HUDEP-2 (cell line): ENCODE measurements around the gene B3GNT7.
"Not testable (repeated sequence)": the region's sequence is repeated elsewhere in the genome, so short reads cannot be mapped to it uniquely, and the experiment has no call there.

ENCODE experiments used
- DNase-seq, 76 experiments: peaks; one replicate each; lab custom pipeline; 2025; ENCODE audit not compliant: unreplicated experiment in 76 of 76; lab: John Stamatoyannopoulos, UW

Gene B3GNT7

DNA sequence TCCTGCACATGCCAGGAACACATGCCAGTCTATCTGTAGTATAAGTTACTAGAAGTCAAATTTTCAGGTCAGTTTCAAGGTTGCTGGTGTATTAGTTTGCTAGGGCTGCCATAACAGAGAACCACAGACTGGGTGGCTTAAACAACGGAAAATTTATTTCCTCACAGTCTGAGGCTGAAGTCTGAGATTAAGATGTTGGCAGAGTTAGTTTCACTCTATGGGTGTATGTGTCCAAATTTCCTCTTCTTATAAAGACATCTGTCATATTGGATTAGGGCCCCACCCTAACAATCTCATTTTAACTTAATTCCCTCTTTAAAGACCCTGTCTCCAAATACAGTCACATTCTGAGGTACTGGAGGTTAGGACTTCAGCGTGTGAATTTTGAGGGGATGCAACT, 26.5 kb downstream of the B3GNT7 start:
- no peak for DNase-seq

DNA sequence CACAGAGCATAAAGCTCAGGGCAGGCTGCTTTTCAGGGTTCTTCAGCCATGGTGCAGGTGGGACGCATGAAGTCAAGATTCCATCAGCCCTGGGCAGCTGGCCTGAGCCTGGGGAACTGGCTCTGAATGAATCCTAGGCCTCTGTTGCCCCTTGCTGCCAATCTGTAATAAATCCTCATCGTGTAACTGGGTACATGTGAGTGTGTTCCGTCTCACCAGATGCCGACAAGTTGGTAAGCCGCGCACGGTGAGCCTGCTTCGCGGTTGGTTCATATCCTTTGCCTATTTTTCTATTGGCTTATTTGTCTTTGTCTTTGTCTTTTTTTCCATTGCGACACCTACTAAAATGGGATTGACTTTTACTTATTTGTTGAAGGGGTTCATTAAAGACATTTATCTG, 27.7 kb downstream of the B3GNT7 start:
- DNase-seq, result no peak

DNA sequence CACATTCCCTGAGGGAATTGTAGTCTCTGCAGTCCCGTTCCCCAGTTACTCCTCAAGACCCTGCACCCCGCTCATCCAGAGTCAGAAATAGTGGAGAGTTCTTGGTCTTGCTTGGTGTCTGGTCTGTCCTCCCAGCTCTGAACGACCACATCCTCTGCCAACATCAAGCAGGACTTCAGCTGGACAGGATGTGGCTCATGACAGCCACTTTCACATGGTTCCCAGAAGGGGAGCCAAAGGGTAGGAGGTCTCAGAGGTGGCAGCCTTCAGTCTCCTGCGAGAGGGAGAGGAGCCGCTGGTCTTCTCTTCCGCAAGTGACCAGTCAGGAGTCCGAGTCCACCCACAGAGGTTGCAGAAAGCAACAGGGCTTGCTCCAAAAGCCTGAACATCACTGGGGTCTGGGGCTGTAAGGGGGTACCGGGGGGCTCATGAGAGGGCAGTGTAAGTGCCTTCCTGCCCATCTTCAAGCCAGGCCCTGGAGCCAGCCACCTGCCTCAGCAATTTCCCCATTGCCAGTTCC, 29.8 kb downstream of the B3GNT7 start:
- no peak for DNase-seq

DNA sequence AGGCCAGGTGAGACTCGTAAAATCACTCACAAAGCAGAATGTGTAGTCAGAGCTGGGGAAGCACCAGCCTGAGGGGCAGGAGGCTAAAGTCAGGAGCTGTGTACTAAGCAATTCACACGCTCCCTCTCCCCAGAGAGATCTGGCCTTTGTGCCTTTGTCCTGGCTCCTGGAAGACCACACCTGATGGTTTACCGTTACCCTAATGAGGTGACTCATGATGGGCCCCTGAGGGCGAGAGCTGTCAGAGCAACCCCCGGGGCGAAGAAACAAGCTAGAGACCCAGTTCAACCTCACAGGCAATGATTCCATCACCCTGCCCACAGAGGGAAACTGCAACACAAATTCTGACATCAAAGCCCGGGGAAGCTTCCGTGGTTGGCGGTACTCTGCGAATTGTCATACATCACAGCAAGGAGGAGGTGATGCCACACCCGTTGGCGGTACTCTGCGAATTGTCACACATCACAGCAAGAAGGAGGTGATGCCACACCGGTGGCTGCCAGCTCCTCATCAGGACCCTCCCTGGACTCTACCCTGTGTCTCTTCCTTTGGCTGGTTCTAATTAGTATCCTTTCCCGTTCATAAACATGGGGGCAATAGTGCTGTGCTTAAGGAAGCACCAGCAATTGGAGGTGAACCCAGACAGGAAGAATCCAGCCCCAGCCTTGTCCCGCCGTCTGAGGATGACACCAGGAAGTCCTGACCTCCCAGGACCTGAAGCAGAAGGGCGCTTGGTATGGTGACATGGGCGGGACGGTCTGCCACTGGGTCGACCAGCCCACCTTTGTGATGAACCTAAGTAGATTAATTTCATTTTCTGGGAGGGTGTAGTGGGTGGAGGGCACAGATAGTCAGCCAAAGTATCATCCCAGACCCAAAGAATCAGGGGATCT, 30.5 kb downstream of the B3GNT7 start:
- no peak for DNase-seq

DNA sequence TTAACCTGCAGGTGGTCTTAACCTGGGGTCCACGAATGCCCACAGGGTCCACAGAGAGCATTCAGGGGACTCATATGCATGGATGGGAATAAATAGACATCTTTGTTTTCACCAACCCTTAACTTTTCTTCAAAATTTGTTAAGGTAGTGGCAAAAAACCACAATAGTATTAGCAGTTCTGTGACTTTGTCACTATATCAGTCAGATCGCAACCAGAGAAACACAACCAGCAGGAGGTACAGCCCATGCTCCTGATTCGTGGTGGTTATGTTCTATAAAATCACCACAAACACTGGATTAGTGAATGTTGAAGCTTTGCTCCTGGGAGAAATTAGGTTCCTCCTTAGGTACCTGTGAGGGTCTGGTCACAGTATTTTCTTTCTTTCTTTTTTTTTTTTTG, 31.6 kb downstream of the B3GNT7 start:
- no peak for DNase-seq

DNA sequence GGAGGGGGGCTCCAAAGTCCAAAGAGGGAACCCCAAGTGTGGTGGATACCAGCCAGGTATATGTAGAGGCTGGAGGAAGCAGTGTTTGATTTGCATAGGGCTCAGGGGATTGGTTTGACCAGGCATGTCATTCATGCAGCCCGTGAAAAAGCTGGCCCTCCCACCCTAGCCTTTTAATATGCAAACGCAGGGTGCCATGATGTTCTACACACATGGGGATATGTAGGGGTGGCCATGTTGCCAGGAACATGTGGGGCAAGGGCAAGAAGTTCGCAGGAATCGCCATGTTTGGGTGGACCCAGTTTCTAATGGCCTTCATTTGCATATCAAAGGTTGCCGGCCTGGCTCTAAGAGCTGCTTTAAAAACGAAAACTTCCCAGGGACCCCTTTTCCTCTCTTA, 33.6 kb downstream of the B3GNT7 start:
- no peak for DNase-seq

DNA sequence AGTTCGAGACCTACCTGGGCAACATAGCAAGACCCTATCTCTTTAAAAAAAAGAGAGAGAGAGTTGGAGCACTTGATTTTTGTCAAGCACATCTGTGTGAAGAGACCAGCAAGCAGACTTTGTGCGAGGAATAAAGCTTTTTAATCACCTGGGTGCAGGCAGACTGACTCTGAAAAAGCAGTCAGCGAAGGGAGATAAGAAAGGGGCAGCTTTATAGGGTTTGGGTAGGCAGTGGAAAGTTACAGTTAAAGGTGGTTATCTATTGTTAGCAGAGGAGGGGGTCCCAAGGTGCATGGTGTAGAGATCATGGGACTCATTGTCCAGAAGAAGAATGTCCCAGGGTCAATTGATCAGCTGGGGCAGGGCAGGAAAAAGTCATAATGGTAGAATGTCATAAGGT, 34.4 kb downstream of the B3GNT7 start:
- peak in 6 of 76 experiments; percentile 16 to 68 (median 31) for DNase-seq

DNA sequence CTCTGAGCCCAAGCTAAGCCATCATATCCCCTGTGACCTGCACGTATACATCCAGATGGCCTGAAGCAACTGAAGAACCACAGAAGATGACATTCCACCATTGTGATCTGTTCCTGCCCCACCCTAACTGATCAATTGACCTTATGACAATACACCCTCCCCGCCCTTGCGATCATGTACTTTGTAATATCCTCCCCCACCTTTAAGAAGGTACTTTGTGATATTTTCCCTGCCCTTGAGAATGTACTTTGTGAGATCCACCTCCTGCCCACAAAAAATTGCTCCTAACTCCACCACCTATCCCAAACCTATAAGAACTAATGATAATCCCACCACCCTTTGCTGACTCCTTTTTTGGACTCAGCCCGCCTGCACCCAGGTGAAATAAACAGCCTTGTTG, 34.9 kb downstream of the B3GNT7 start:
- DNase-seq, result not testable (repeated sequence)

DNA sequence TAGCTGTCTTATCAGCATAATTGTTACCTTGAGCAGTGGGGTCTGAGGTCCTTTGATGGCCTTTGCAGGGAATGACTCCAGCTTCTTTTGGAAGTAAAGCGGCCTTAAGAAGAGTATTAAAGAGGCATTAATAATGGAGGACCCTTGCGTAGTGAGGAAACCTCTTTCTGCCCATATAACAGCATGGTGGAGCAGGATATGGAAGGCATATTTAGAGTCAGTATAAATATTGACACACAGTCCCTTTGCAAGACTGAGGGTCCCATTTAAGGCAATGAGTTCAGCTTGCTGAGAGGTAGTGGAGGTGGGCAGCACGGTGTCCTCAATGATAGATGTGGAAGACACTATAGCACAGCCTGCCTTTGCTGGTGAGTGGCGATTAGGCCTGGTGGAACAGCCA, 36.1 kb downstream of the B3GNT7 start:
- DNase-seq, result no peak

DNA sequence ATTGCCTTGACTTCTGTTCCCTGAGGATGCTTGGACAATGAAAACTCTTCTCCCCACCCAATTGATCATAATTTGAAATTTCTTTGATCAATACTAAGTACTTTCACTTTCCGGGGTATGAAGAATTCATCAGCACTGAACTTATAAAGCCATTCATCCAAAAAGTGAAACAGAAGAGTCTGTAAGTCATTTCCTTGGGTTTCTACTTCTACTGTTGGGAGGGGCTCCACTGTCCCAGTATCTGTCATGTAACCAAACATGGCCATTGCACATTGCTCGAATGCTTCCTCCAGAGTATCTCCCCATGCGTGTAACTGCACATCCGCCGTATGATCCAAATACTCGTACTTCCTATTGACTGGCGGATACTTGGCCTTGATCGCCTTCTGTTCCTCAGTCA, 38.5 kb downstream of the B3GNT7 start:
- DNase-seq, result no peak

DNA sequence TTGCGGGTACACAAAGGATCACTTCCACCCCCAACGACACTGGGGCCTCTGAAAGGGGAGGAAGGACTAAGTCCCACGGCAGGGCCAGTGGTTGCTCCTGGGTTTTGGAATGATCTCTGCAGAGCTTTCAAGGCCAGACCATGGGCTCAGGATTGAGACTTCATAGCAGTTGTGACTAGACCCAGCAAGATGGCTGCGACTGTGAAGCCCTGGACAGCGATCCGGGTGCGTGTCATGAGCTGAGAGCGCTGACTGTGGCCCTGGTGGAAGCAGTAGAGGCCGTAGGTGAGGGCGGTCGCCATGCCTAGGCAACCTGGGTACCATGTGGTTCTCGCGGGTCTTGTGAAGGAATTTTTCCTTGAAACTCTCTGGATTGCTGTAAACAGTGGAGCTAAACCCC, 41.4 kb downstream of the B3GNT7 start:
- DNase-seq, result no peak

DNA sequence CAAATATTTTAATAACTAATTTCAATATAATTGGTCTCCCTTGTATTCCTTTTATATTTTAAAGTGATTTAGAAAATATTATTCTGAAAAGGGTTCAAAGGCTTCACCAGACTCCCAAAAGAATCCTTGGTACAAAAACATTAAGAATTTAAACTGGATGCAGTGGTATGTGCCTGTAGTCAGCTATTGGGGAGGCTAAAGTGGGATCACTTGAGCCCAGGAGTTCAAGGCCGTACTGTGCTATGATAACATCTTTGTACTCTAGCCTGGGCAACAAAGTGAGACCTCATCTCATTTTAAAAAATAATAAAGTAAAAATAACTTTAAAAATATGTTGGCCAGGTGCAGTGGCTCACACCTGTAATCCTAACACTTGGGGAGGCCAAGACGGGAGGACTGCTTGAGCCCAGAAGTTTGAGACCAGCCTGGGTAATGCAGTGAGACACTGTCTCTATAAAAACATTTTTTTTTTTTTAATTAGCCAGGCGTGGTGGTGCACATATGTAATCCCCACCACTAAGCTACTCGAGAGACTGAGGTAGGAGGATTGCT, 54.1 kb downstream of the B3GNT7 start:
- DNase-seq, result no peak

DNA sequence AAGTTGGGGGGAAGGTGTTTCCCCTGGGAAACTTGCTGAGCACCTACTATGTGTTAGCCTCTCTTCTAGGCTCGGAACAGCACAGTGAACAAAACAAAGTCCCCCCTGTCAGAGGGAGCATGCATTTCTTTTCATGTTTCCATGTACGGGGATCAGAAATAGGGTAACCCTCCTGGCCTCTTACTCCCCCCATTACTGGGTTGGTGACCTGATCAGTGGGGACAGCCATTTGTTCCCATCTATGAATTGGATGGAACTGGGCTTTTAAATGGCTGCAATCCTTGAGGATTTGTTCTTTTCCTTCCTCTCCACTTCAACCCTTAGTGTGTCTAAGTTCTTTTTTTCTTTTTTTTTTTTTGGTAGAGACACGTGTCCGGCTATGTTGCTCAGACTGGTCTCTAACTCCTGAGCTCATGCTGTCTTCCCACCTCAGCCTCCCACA, 55.1 kb downstream of the B3GNT7 start:
- DNase-seq, result no peak
